GF-D8 (cell line): ENCODE results near the gene UNC5CL.

Source experiments
- DNase-seq: peaks from one replicate; lab custom pipeline; 2025; lab: John Stamatoyannopoulos, UW

The UNC5CL gene

GRCh38 chr6:41039060-41039998 is at the start of gene UNC5CL:
TSS of gene UNC5CL (minus strand) at chr6:41039221. CDS start at chr6:41035074, 4,147 bp downstream.
- no peak for DNase-seq

DNA sequence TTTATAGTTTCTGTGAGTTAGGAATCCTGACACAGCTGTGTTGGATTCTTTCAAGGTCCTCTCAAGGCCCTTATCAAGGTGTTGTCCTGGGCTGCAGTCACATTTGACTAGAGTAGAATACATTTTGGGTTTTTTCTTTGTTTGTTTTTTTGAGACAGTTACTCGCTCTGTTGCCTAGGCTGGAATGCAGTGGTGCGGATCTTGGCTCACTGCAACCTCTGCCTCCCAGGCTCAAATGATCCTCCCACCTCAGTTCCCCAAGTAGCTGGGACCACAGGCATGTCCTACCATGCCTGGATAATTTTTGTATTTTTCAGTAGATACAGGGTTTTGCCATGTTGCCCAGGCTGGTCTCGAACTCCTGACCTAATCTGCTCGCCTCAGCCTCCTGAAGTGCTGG is 49.4 kb upstream of the UNC5CL start:
- DNase-seq = no peak

GRCh38 chr6:41085182-41085581 is 46.2 kb upstream of the UNC5CL start:
- no peak for DNase-seq

DNA sequence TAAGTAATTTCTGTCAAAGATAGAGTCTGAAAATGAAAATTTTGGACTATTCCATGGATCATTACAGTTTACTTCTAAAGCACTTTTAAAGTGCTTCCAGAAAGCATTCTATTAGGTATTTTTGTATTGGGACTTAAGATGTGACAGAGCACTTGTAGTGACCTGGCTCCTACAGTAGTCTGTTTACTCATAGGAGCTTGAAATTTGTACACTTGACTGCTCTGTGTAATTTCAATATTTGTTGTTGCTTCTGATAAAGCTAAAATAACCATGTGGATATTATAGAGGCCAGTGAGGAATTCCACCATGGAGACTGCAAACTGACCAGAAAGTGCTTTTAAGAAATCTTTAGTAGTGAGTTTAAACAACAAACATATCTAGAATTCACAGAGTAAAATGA is 44.1 kb upstream of the UNC5CL start:
- no peak for DNase-seq

DNA sequence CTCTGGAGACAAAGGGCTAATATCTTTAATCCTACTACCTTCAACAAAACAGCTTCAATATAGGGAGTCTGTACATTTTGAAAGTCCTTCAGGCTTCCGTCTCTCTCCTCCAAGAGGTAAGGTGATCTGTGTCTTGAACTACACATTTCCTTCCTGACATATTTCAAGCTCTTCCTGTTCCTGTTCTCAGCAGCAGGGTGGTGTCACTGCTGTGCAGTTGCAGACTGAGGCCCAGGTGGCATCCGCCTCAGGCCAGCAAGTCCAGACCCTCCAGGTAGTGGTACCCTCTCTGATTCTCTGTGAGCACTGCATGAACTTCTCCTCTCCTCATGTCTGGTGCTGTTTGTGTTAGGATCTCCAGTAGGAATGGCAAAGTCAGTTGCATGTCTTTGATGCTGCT is 41.6 kb upstream of the UNC5CL start:
- DNase-seq = peak; percentile 31

GRCh38 chr6:41079080-41079479 is 40.1 kb upstream of the UNC5CL start:
- DNase-seq = no peak

GRCh38 chr6:41078101-41078500 is 39.1 kb upstream of the UNC5CL start:
- no peak for DNase-seq

DNA sequence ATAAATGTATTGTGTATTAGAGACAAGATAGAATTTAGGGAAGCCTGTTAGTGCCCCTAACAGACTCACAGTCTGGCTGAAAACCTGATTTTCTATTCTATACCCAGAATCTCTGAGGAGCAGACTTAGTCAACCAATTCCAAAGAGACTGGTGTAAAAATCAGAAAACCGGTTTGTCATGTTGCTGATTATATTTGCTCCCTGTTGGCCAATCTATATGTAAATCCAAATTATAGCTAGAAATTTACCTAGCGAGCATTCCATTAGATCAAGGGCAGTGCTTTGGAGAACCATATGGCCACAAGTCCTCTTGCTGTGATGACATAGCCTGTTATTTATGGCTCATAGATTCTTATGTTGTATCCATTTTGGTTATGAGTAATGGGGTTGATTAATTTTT is 38.5 kb upstream of the UNC5CL start:
- DNase-seq = no peak

DNA sequence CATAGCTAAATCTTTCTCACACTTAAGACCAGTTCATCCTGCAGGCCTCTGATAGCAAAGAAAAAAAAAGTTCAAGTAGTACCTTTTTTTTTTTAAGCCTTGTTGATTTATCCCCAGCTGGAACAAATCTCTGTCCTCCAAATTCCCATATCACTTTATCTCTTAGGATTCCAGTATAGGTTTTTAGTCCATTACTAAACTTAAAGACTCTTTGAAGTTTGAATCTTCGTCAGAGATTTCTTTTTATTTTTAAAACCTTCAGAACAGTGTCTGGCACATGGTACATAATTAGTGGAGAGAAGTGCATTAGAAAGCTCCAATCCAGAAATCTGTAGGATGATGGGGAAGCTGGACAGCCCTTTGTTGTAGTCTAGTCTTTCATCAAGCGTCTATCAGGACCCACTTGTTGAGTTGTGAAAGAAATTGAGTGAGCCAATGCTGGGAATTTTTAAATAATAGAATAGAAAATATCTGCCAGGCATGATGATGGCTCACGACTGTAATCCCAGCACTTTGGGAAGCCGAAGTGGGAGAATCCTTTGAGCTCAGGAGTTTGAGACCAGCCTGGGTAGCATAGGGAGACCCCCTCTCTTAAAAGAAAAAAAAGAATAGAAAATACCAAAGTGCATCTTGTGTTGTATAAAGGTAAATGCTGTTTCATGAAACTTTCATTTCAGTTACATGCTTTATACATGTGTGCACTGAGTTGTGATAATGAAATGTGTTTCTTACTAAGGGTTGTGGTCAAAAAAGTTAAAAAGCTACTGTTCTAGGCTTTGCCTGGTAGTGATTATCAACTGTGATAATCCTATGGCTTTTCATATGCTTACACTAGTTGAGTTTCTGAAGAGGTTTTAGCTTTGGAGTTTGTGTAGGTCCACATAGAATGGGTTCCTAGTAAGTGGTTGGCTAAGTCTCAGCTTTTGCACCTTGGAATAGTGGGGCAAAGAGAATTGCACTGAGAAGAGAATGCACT is 36.9 kb upstream of the UNC5CL start:
- DNase-seq = no peak

DNA sequence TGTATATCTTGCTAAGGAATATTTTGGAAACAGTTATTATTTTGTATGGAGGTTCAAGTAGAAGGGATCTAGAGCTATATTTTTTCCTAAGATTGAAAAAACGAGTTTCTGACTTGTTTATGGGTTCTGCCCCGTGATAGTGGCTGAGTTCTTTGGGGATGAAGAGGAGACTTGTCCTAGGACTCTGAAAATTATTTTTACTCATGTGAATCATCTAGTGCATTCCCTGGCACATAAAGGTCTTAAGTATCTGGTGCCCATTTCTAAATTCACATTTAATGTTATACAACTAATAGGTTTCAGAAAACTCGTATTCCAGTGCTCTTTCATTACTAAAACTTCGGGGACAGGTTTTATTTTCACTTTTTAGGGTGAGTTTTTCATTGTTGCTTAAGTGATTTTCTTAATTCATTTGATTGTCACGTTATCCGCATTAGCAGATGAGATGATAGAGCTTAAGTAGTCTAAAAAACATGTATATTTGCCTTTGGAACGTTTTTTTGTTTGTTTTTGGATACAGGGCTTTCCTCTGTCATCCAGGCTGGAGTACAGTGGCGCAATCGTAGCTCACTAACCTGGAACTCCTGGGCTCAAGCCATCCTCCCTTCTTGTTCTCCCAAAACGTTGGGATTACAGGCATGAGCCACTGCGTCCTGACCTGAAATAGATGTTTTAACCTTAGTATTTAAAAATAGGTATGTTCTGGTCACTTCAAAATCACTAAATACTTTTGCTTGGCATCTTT is 35.8 kb upstream of the UNC5CL start:
- DNase-seq = no peak

DNA sequence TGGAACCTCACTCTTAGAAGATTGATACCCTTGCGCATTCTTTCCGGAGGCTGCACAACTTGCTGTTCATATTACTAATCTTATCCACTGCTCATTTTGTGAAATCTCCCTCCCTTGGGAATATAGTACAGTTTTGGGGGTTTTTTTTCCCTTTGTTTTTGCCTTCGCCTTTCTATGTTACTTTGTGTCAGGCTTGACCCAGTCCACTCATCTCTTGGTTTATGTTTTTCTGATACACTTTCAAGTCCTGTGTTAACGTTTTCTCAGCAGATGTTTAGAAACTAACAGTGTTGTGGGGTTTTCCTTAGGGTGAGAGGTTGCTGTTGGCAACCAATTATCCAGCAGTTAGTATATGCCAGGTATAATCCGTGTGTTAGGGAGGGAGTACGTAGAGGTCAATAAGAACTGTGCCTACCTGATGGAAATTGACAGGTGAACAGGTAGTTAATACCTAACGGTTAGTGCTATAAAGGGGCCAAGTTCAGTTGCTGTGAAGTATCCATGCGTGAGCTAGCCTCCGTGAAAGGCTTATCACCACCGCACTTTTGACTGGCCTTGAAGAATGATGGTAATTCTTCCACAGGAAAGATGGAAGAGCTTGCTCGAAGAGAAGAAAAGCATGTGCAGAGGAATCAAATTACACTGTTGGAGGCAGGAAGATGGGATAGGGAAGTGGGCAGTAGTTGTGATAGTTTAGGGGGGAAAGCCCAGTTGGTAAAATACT is 35.1 kb upstream of the UNC5CL start:
- DNase-seq = peak; percentile 20

GRCh38 chr6:41073203-41073967 is 34.4 kb upstream of the UNC5CL start:
- DNase-seq = peak; percentile 71

- no peak for DNase-seq
Measured at GRCh38 chr6:41072836-41073202, 33.8 kb upstream of the UNC5CL start, which contains the start of gene NFYA. TSS of gene NFYA (plus strand) at chr6:41072974. CDS start at chr6:41079090, 6,116 bp downstream.

- DNase-seq = peak; percentile 97
Measured at GRCh38 chr6:41071923-41072835, 33.2 kb upstream of the UNC5CL start, which contains the start of gene OARD1. TSS of gene OARD1 (minus strand) at chr6:41072356. CDS start at chr6:41071634, 722 bp downstream.

DNA sequence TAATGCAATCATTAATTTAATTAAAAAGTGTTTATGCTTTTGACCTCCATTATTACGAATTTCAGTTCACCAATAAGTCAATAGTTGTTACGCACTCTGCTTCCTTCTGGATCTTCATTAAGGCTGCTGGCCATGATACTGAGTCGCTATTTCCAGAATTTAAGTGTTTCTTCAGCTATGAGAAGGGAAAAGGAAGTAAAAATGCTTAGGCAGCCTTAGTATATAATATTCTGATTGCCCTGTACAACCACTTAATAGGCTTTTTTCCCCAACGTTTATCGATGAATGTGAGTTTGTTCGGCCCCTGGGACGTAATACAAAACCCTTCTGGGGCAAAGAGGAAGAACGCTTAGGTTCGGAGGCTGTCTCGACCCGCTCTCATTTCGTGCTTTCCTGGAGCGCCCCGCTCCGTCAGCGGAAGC is 32.5 kb upstream of the UNC5CL start:
- DNase-seq = no peak

GRCh38 chr6:41066867-41067304 is 27.9 kb upstream of the UNC5CL start:
- DNase-seq = peak; percentile 33

- no peak for DNase-seq
Measured at GRCh38 chr6:41065550-41066026, 26.6 kb upstream of the UNC5CL start.

- no peak for DNase-seq
Measured at GRCh38 chr6:41064841-41065240, 25.8 kb upstream of the UNC5CL start.

GRCh38 chr6:41063884-41064285 is 24.9 kb upstream of the UNC5CL start:
- no peak for DNase-seq
